ENCODE data around the gene OR2T8.

The OR2T8 gene

DNA sequence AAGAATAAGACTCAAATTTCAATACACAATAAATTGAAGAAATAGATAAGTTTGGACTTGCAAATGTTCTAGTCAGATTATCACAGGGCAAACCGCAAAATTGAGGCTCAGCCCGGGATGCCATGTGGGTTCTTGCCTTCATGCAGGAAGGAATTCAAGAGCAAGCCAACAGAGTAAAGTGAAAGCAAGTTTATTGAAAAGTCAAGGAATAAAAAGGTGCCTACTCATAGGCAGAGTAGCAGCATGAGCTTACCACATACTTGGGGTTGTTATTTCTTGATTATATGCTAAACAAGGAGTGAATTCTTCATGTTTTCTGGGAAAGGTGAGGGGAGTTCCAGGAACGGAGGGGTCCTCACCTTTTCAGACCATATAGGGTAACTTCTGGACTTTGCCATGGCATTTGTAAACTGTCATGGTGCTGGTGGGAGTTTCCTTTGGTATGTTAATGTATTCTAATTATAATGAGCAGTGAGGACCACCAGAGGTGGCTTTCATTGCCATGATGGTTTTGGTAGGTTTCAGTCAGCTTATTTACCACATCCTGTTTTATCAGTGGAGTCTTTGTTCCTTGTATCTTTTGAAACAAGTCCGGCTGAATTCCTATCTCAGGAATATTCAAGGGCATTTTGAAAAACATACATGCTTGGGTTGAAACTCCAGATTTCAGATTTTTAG lies 43.0 kb downstream of the OR2T8 start:
- no peak for DNase-seq

DNA sequence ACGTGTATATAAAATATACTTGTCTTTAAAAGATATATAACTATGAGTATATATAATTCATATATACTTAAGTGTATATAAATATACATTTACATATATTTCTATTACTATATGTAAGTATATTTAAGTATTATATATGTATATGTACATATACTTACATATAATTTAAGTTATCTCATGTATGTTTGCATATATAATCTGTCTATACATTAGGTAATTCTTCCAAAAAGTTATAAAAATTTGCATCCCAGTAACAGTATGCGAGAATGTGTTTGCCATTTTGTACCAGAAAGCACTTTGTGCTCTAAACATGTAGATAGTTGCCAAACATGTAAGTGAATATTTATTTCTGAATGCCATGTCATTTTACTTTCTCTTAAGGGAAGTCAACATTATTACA lies 44.9 kb downstream of the OR2T8 start, which contains the start of gene OR2AK2:
Gene OR2AK2 (plus strand): TSS at position 301 of the 400 bp plus-strand sequence. CDS start 144 bp downstream, outside the sequence.
- DNase-seq: no peak

DNA sequence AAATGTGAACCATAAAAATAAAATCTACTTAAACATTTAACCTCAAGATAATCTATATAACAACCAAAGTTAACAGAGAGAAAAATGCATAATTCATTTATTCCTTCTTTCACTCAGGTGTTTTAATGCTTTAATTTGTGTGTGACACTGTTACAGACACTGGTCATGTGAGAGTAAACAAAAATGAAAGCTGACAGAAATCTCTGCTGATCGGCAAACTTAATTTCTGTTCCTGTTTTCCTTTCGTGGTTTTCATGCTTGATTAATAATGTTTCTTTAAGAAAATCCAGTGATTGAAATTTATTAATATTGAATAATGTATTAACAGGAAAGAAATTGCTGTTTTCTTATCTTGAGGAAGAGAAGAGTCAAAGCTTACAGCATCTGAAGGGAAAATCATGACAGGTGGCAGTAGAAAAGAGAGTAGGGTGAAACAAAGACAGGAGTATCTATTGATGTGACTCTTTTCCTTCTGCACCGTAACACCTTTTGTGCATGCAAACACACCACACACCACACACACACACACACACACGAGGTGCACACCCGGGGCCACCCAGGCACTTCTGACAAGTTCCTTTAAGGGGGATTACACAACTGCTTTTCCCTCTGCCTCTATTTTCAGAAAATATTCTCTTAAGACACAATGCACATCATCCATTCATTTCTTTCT lies 46.6 kb downstream of the OR2T8 start:
- DNase-seq: no peak
